HG03432 (cell line): ENCODE results near the gene ATL3.
"Not testable (repeated sequence)": the region's sequence is repeated elsewhere in the genome, so short reads cannot be mapped to it uniquely, and the experiment has no call there.

ENCODE experiments used
- ATAC-seq: cut with Tn5 transposase; IDR thresholded peaks from one replicate; pipeline ENCODE4 v1.9.1; 2021; ENCODE audit warnings: mild to moderate bottlenecking, moderate library complexity; ENCODE audit not compliant: unreplicated experiment

ATL3 gene

DNA sequence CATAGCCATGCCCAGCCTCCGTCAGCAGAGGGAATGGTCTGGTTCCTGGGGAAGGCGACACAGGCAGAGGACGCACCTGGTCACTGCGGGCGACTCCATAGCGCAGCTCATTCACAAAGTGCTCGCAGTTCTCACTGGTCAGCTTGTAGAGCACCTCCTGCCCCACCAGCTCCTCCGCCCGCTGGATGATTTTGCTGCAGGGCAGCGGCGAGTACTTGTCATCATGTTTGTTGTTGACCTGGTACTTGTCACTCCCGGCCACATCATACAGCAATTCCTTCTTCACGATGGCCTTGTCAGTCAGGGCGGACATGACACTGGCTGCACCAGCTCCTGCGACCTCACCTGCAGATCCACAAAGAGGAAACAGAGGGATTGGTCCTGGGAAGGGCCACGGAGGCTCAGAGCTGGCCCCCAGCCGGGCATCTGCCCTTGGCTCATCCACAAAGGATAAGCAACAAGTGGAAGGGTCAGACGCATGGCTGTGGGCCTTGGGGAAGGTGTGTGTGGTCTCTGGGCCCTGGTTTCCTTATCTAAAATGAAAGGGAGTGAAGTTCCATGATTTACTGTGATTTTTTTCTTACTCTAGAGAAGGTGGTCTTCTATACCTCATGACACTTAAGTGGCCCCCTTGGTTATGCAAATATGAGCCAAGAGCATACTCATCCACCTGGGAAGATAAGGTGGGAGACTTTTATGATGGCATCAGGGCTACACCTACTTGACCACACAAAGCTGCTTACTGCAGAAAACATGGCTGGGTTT lies 81.0 kb downstream of the ATL3 start:
- ATAC-seq, result no peak

DNA sequence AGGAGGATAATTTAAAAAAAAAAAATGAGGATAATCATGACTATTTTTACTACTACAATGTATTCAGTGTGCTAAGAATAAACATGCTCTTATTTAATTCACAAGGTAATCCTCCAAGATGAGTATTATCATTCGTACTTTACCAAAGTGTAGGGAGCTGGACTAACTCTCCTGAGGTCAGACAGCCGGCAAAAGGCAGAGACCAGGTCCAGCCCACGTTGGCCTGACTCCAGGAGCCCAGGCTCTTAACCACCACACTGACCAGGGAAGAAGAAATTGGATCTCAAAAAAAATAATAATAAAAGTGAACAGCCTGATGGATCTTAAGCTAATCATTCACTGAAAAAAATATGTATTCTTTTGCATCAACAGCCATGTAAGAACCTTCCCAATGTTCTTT lies 82.2 kb downstream of the ATL3 start:
- ATAC-seq, result no peak

DNA sequence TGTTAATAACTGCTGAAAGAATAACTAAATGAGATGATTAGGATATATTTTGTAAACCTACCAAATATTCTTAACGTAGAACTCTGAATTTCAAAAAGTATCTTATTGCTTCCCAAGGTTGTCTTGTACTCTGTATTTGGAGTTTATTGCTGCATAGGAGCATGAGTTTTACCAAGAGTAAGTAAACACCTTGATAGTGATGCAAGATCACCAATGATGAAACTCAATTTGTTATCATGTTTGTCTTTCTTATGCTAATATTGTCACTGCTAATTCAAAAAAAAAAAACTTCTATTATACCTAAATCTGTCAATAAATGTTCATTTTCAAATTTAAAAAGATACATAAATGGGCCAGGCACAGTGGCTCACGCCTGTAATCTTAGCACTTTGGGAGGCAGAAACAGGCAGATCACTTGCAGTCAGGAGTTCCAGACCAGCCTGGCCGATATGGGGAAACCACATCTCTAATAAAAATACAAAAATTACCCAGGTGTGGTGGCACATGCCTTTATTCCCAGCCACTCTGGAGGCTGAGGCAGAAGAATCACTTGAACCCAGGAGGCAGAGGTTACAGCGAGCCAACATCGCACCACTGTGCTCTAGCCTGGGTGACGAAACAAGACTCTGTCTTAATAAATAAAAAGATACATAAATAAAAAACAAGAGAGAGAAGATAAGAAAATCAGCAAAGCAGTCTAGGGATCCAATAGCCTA lies 84.6 kb downstream of the ATL3 start:
- no peak for ATAC-seq

DNA sequence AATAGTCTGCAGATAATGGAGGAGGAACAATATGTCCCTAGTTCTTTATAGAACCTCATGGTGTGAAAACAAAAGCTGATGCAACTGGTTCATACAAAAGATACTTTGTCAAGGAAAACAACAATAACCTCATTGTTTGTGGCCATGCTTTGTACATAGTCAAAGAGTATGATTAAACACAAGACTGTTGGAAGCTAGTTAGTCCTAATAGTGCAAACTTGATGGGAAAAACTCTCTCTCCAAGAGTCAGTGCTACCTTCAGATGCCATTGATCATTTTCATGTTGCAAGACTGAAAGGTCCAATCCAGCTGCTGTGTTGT lies 87.9 kb downstream of the ATL3 start:
- no peak for ATAC-seq

DNA sequence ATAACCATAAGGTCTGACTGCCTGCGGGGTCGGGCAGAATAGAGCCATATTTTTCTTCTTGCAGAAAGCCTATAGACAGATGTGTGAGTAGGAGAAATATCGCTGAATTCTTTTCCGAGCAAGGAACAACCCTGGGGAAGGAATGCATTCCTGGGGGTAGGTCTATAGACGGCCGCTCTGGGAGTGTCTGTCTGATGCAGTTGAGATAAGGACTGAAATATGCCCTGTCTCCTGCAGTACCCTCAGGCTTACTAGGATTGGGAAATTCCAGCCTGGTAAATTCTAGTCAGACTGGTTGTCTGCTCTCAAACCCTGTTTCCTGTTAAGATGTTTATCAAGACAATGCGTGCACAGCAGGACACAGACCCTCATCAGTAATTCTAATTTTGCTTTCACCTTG lies 90.0 kb downstream of the ATL3 start:
- ATAC-seq, result not testable (repeated sequence)

DNA sequence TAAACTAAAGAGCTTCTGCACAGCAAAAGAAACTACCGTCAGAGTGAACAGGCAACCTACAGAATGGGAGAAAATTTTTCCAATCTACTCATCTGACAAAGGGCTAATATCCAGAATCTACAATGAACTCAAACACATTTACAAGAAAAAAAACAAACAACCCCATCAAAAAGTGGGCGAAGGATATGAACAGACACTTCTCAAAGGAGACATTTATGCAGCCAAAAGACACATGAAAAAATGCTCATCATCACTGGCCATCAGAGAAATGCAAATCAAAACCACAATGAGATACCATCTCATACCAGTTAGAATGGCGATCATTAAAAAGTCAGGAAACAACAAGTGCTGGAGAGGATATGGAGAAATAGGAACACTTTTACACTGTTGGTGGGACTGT lies 92.3 kb downstream of the ATL3 start:
- not testable (repeated sequence) for ATAC-seq

DNA sequence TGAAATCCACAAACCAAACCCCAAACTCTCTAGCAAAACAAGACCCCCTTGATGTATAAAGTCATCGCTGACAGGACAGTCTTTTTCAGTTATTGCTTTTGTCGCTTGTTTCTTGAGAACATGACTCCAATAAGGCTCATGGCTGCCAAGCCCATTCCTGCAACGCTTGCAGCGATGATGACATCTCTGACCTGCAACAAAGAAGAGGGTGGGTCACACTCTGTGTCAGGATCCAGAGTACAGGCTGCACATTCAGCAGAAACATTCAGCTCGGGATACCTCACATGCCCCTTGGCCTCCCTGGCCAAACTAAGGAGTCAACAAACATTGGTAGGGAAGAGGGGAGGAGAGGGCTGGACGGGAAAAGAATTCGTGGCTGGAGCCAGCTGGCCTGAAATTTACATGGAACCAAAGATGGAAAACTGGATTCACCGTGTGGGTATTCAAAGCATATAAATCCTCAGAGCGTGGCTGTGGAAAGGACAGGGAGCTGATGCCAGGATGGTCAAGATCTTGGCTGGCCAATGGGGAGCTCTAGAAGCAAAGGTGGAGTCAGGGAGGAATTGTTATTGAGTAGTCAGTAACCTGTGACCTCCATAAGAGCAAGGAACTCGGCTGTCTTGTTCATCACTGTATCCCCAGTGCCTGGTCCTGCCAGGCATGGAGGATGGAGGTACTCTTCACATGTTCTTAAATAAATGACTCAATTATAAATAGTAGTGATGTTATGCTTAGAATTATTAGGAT lies 96.1 kb downstream of the ATL3 start:
- ATAC-seq, result no peak
